Measurements from ENCODE around the gene DCTN4. TPM values are rescaled to one million over a fixed set of nuclear protein-coding genes. Genes with fewer than 3 reads are reported as not detected.

Gene DCTN4
- total RNA-seq, 1 experiment from 2014 or later, result 40.5 TPM

DNA sequence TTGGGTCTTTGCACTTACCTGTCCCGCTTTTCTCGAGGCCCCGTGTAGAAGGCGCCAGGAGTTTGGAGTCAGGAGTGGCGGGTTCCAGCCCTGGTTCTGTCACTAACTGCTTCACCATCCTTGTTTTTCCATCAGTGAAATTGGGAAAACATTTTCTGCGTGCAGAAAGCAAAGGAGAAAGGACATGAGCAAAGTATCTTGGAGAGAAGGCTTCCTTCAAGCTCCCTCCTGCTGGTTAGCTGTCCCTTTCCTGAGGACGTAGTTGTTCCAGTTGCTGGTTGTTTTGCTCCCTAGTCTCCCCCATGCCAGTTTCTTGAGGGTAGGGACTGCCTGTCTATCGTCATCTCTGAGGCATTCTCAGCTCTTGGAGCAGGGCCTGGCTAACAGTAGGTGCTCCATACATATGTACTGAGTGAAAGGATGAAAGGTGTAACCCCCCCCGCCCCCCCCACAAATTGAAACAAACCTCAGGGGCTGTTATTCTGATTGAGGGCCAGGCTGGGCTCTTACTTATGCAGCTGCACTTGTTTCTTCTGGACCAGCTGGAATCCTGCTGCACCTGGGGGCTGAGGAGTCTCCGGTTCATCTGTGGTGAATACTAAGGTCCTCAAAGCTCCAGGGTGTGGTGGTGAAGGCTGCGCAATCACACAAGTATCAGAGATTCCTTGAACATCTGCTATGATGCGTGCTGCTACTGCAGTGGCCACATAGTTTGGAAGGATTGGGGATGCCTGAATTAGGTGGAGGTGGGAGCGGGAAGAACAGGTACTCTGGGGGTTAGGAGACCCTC is 20.8 kb upstream of the DCTN4 start:
- peaks cover 6% of the 10 kb centered on the region for H3F3A ChIP-seq (ENCODE audit: low read length, unreplicated experiment)
- ChIA-PET POLR2A (ENCODE audit: unreplicated experiment) (interaction anchor here (0.6 to 1.1 kb wide), 2 partner anchors 79 to 307 kb away, joined by 3 to 5 read pairs; partner anchors contain the start of gene RBM22), CTCF (interaction anchor here (1.5 kb wide), 1 partner anchor 21 kb away, joined by 6 read pairs; no protein-coding TSS in a partner anchor)
- peaks cover 32% of the 10 kb centered on the region for H3K79me2 ChIP-seq (ENCODE audit: low read length)
- H3K27ac ChIP-seq (ENCODE audit: low read length), result no peak overlapping the region
- intact Hi-C loops (cut with micrococcal nuclease), result loop anchor here (2.0 to 5.0 kb wide), 2 partner anchors 79 to 217 kb away; partner anchors contain the start of gene RBM22
- no peaks in the 10 kb centered on the region for H3K27me3 ChIP-seq (ENCODE audit: low read length)
- H3K36me3 ChIP-seq (ENCODE audit: low read depth, low read length), result no peaks in the 10 kb centered on the region
- peaks cover 58% of the 10 kb centered on the region for H3K4me1 ChIP-seq (ENCODE audit: insufficient read depth, low read length)
- no peak for ATAC-seq
- peak overlapping the region; percentile 66; the same call in 1 of the 2 replicates for H3K9ac ChIP-seq (ENCODE audit: low read length)
- peak overlapping the region; percentile 95 for H2AFZ ChIP-seq (ENCODE audit: low read length)
- no peaks in the 10 kb centered on the region for H3K9me3 ChIP-seq (ENCODE audit: low read length)
- H4K20me1 ChIP-seq (ENCODE audit: low read length), result no peaks in the 10 kb centered on the region
- no peaks in the 10 kb centered on the region for H3K9me2 ChIP-seq (replicated peaks; ENCODE audit: low read length)
- TF ChIP-seq EZH2 (IDR thresholded peaks at IDR 0.05; ENCODE audit: low read length, unreplicated experiment), result no peak
- TF ChIP-seq EZH2phosphoT487 (IDR thresholded peaks at IDR 0.05; ENCODE audit: borderline replicate concordance, low read length), result no peak
- no peak for TF ChIP-seq CTCF (conservative IDR thresholded peaks at IDR 0.05; ENCODE audit: low read depth, low read length)
- peak overlapping the region; percentile 91 for H3K4me3 ChIP-seq (ENCODE audit: low read length)
- BruUV-seq (replicated peaks), result no TSS peak
- no peak for DNase-seq
- peak overlapping the region; percentile 99 for H3K4me2 ChIP-seq (ENCODE audit: low read length)

DNA sequence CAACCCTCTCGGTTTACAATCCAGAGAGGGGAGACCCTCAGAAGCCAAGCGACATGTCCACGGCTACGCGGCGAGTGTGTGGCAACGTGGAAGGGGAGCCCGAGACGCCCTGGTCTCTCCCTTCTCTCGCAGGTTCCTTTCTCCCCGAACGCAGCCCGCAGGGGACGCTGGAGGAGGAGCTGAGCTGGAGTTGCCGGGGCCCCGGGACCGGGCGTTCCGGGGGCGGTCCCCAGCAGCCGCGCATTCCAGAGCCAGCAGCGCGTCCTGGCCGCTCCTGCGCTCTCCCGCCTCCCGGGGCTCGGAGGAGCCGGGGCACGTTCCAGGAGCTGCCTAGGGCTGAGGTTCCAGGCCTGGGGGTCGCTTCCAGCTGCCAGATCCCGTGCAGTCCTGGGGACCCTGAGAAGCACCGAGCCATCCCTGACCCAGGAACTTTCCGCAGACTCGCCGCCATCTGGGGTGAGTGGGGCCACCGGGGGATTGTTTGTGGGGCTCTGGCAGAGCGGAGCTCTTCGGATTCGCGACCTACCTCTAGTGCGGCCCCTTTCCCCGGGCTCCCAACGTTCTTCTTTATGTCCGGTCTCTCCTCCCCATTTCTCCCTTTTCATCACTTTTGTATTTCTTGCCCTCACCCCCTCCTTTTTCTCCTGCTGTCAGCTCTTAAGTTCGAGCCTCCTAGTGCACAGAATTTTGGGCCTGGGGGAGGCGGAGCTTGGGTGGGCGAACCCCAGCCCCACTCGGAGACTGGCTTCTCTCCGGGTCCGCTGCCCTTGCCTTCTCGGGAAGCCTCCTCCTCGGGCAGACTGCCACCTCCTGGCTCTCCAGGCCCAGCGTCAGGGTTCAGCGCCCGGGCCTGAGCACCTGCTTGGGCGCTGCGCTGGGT is 19.9 kb upstream of the DCTN4 start, which contains the start of gene SMIM3:
SMIM3 (plus strand) TSS at position 241 of the 880 bp plus-strand sequence. CDS start 16,684 bp downstream, outside the sequence.
- TF ChIP-seq EZH2 (IDR thresholded peaks at IDR 0.05; ENCODE audit: low read length, unreplicated experiment) (no peak), EZH2phosphoT487 (IDR thresholded peaks at IDR 0.05; ENCODE audit: borderline replicate concordance, low read length) (no peak), CTCF (conservative IDR thresholded peaks at IDR 0.05; ENCODE audit: low read depth, low read length) (peak; percentile 63)
- peaks cover 25% of the 10 kb centered on the region for H3K79me2 ChIP-seq (ENCODE audit: low read length)
- H3K9me3 ChIP-seq (ENCODE audit: low read length), result no peaks in the 10 kb centered on the region
- H3K27ac ChIP-seq (ENCODE audit: low read length), result no peak within 1 kb of the TSS
- peak within 1 kb of the TSS; percentile 99 for H3K4me2 ChIP-seq (ENCODE audit: low read length)
- TSS peak; percentile 28 for BruUV-seq (replicated peaks)
- peak within 1 kb of the TSS; percentile 95 for H2AFZ ChIP-seq (ENCODE audit: low read length)
- H3K36me3 ChIP-seq (ENCODE audit: low read depth, low read length), result no peaks in the 10 kb centered on the region
- intact Hi-C loops (cut with micrococcal nuclease), result loop anchor here (1.0 to 5.0 kb wide), 3 partner anchors 20 to 216 kb away; partner anchors contain the start of gene RBM22
- H3K9ac ChIP-seq (ENCODE audit: low read length), result peak within 1 kb of the TSS; percentile 66
- H3K4me3 ChIP-seq (ENCODE audit: low read length), result peak within 1 kb of the TSS; percentile 91
- no peaks in the 10 kb centered on the region for H3K9me2 ChIP-seq (replicated peaks; ENCODE audit: low read length)
- ChIA-PET POLR2A (ENCODE audit: unreplicated experiment) (interaction anchor here (0.5 to 1.1 kb wide), 5 partner anchors 21 to 1864 kb away, joined by 3 to 5 read pairs (median 3); partner anchors contain the start of gene RBM22), CTCF (interaction anchor here (0.6 to 1.5 kb wide), 3 partner anchors 22 to 474 kb away, joined by 3 to 6 read pairs (median 5); partner anchors contain the start of gene GM2A)
- ATAC-seq, result peak; percentile 76
- H3K4me1 ChIP-seq (ENCODE audit: insufficient read depth, low read length), result peaks cover 59% of the 10 kb centered on the region
- DNase-seq, result peak; percentile 72
- no peaks in the 10 kb centered on the region for H3K27me3 ChIP-seq (ENCODE audit: low read length)
- H4K20me1 ChIP-seq (ENCODE audit: low read length), result no peaks in the 10 kb centered on the region
- H3F3A ChIP-seq (ENCODE audit: low read length, unreplicated experiment), result peaks cover 10% of the 10 kb centered on the region

All from PC-3 (cell line).